HT1080 (cell line): ENCODE measurements around the gene TTF2. TPM values are rescaled to one million over a fixed set of nuclear protein-coding genes. Genes with fewer than 3 reads are reported as not detected.
"Not testable (repeated sequence)": the region's sequence is repeated elsewhere in the genome, so short reads cannot be mapped to it uniquely, and the experiment has no call there.

Source experiments
- DNase-seq: peaks from one replicate; pipeline ENCODE4 v3.0.0-alpha.2; 2015; ENCODE audit warnings: low read depth
- small RNA-seq: library from RNA; depleted of rRNA; stranded (forward); fragments of <200 nt; gene quantifications from one replicate; pipeline ENCODE3, GENCODE V24; 2014
- total RNA-seq: library from RNA; depleted of rRNA; stranded (reverse); fragments of >200 nt; shearing (Covaris generic); gene quantifications from 2 replicates; pipeline ENCODE4 v1.2.3, GENCODE V29; 2014; rRNA removed

Gene TTF2
- total RNA-seq, 1 experiment from 2014 or later: 24.0 TPM

- DNase-seq: no peak
These were observed 87.9 kb downstream of the TTF2 start for GRCh38 chr1:117147856-117148588.

DNA sequence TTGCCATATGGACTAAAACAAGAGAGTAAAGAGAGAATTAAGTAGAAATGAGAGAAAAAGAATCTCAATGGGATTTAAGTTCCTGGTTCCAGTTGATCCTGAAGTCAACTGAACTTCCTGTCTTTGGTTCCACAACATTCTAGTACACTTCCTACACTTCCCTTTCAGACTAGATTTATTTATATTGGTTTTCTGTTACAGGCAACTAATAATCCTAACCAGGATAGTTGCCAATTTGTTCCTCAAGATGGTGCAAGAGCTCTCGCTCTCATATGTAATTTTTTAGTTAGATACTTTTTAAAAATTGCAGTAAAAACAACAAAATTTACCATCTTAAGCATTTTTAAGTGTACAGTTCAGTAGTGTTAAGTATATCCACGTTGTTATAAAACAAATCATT is 90.2 kb downstream of the TTF2 start:
- no peak for DNase-seq

GRCh38 chr1:117151305-117151704 is 91.2 kb downstream of the TTF2 start:
- DNase-seq: not testable (repeated sequence)

Small RNA genes lying within 50 kb of the gene (small RNA-seq; reads per million reads assigned to genes)
- 0.48 reads per million, percentile 53 among the genes with 10 or more reads in this experiment for gene MIR942

Other genes starting within 250 kb of the TTF2 start
- 48.7 and 54.1 TPM in 2 replicates for gene PTGFRN, start 150.4 kb upstream of the TTF2 start, total RNA-seq
- 0.03 and 0.06 TPM in 2 replicates for gene CD101, start 58.6 kb upstream of the TTF2 start, total RNA-seq
- gene TRIM45, start 61.4 kb downstream of the TTF2 start, total RNA-seq: 2.0 and 3.7 TPM in 2 replicates
- gene VTCN1, start 150.6 kb downstream of the TTF2 start, total RNA-seq: not detected in 2 replicates